ENCODE measurements around the gene C9orf43.

The C9orf43 gene

DNA sequence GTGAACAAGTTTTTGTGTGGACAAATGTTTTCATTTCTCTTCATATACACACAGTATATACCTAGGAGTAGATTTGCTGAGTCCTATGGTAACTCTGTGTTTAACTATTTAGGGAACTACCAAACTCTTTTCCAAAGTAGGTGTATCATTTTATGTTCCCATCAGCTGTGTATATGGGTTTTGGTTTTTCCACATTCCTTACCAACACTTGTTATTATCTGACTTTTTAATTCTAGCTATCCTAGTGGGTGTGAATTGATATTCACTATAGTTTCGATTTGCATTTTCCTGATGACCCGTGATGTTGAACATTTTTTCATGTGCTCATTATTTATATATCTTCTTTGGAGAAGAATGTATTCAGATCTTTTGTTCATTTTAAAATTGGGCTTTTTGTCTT, 56.6 kb downstream of the C9orf43 start:
- no peak for DNase-seq (ENCODE audit: low spot score)

DNA sequence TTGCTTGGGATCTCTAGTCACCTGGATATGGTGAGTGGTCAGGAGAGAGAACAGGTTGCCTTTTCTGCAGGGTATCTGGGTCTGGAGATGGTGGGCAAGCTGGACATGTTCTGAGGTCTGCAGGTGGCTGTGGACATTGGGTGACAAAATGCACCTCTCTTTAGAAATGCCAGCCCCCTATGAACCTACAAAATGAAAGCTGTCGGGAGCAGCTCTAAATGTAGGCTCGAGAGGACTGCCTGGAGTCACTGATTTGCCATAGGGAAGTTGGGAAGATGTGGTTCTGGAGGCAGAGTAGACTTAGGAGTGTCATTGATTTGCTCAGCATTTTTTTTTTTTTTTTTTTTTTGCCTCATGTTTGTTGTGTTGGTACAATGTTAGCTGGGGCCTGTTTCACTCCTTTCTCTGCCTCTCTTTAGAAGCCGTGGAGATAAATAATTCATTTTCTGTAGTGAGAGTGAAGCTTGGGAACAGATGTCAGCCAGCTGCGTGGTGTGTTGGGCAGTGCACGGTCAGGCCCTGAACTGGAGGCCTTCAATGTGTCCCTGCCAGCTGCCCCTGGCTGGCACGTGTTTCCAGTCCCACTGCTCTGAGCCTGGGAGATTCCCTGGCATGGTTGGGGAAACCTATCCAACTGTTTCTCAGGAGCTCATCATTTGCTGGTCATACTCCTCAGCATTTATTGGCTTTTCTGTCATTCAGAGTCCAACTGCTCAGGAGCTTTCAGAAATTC, 58.3 kb downstream of the C9orf43 start:
- no peak for DNase-seq (ENCODE audit: low spot score)

DNA sequence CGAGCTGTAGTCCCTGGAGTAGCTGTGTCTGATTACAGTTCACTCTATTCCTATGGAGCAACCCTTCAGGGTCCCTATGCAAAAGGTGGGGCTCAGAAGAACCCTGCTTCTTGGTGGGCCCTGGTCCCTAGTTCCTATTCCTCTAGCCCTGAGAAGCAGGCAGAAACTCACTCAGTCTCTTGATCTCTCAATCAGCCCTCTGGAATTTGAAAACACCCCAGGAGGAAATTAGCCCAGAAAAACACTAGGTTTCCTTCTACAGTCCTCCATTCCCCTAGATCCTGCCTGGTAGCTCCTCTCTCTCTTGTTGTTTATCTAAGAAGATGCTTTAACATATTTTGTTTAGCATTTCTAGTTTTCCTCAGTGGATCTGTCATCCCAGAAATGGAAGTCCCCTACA, 60.6 kb downstream of the C9orf43 start:
- DNase-seq (ENCODE audit: low spot score) = no peak

DNA sequence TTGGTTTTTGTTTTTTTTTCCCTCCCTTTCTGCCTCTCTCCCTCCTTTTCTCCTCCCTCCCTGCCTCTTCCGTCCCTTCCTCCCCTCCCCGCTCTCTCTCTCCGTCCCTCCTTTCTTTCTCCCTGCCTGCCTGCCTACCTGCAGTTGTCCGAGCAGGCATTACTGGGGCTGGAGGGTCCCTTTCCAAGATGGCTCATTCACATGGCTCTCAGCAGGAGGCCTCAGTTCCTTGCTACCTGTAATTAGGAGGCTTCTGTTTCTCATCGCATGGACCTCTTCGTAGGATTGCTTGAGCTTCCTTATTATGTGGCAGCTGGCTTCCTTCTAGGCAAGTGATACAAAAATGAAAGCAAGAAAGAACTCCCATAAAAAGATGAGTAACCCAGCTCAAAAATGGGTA, 61.0 kb downstream of the C9orf43 start:
- no peak for DNase-seq (ENCODE audit: low spot score)

DNA sequence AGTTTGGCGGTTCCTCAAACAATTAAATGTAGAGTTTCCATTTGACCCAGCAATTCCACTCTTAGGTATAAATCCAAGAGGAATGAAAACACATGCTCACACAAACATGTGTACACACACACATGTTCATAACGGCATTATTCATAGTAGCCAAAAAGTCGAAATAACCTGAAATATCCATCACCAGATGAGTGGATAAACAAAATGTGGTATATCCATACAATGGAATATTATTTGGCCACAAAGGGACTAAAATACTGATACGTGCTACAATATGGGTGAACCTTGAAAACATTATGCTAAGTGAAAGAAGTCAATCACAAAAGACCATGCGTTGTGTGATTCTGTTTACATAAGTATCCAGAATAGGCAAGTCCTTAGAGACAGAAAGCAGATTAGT, 61.7 kb downstream of the C9orf43 start:
- no peak for DNase-seq (ENCODE audit: low spot score)

DNA sequence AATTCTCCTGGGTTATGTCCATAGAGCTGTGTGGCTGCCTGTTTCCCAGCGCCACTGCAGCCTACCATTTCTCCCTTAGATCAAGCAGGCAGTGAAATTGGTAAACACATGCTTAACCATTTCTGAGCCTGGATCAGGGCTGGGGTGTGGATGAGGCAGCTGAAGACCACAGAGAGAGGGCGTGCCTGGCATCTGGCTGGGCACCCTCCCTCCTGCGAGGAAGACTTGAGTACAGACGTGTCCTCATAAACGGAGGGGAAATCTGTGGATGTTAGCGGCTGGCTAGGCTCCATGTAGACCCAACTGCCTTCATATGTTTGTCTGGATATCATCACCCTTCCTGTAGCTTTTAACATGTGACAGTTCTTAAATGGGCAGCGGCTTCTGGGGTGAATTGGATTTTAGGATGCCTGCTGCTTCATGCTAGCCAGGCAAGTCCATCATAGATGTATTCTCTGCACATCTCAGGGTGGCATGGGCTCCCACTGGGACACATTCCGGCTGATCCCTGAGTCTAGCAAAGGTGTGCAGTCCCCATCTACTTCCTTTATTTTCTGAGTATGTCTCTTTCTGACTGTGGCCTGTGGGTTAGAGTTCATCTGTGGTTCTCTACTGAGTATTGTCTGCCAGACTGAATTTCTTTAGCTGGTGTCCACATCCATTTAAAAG, 63.9 kb downstream of the C9orf43 start:
- no peak for DNase-seq (ENCODE audit: low spot score)

DNA sequence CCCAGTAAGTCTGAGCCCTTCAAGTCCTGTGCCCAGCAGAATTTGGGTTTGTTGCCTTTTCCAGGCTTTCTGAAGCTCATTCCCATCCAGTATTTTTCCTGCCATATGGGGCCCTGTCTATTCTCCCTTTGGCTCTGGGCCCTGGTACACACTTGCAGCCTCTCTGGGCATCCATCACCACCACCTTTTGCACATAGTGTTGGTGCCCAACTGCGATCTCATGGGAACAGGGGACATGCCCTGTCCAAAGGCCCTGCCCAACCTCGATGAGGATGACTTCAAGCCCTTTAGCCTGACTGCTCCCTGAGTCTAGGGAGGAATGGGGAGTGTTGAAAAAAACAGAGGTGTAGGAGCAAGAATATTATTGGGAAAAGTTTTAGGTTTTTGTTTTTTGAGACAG, 64.5 kb downstream of the C9orf43 start:
- no peak for DNase-seq (ENCODE audit: low spot score)

DNA sequence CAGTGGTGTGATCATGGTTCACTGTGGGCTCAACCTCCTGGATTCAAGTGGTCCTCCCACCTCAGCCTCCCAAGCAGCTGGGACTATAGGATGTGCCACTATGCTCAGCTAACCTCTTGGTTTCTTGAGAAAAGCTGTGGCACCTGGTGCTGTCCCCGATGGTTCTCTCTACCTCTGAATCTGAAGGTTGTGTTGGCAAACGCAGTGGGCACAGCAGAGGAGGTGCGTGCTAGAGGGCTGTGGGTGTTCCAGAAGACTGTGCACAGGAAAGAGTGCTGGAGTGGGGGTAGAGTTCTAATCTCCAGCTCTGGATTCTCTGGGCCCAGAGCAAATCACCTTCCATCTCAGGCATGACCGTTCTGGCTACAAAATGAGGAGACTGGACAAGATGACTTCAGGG, 65.4 kb downstream of the C9orf43 start:
- DNase-seq (ENCODE audit: low spot score) = no peak

DNA sequence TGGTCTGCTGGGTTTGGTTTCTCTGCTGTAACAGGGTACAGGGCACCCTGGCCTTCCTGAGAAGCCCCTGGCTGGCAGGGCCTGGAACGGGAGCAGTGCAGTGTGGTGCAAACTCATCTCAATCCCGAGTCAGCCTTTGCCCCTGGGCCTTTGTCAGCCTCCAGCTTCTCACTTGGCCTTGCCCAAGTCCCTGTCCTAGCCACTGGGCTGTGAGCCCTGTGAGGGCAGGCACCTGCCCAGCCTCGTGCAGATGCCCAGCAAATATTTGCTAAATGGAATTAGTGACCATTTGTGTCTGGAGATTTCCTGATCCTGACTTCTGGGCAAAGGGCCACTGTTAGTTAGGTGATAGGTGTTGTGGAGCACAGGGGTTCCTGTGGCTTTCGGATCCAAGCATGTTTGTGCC, 66.0 kb downstream of the C9orf43 start:
- DNase-seq (ENCODE audit: low spot score) = no peak

DNA sequence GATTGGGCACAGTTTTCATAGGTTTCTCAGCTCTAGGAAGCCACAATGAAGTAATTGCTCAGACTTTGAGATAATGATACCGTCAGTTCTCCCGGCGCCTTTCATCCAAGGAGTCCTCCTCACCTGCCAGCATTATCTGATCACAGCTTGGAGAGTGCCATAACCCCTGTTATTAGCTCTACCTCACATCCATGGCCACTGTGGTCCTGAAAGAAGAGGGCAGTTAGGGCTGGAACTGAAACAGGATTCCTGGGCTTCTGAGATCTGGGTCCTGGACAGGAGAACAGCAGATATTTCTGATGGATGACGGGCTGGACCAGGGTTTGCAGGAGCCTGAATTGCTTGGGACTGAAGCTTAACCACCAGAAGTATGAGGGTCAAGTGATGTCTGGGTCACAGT, 66.5 kb downstream of the C9orf43 start:
- no peak for DNase-seq (ENCODE audit: low spot score)

DNA sequence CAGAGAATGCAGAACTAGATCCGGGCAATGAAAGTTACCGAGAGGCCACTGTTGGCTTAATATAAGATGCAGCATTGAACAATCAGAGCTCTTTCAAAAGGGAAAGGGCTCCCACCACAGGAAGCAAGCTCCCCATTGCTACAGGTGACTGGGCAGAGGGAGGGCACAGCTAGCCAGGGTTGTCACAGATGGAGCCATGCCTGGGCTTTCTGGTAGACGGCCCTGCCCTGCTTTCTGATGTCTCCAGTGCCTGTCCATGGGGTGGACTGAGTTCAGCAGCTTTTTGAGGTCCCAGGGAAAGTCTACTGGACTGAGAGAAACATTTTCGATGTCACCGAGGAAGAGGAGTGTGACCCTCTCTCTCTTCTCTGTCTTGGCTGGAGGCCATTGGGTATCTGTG, 67.1 kb downstream of the C9orf43 start:
- no peak for DNase-seq (ENCODE audit: low spot score)

DNA sequence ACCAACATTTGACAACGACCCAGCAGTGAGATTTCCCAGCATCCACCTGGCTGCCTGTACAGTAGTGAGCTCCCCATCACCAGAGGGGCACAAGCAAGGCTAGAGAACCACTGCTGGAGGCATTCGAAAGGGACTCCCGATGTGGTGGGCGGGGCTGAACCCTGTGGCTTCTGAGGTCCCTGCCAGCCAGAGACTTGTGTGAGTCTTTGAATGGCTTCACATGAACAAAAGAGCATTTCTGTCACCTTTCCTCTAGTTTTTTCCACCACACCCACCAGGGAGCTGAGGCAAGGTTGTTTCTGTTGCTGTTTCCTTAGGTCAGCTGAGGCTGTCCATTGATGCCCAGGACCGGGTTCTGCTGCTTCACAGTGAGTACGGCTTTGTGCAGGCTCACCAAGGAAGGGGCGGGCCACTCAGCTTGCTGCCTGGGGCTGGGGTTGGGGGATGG, 68.7 kb downstream of the C9orf43 start:
- DNase-seq (ENCODE audit: low spot score) = no peak

Measured in HuH-7.5 (cell line).